Measurements from ENCODE around the gene YTHDF1.

- TF ChIP-seq, protein P1, sequence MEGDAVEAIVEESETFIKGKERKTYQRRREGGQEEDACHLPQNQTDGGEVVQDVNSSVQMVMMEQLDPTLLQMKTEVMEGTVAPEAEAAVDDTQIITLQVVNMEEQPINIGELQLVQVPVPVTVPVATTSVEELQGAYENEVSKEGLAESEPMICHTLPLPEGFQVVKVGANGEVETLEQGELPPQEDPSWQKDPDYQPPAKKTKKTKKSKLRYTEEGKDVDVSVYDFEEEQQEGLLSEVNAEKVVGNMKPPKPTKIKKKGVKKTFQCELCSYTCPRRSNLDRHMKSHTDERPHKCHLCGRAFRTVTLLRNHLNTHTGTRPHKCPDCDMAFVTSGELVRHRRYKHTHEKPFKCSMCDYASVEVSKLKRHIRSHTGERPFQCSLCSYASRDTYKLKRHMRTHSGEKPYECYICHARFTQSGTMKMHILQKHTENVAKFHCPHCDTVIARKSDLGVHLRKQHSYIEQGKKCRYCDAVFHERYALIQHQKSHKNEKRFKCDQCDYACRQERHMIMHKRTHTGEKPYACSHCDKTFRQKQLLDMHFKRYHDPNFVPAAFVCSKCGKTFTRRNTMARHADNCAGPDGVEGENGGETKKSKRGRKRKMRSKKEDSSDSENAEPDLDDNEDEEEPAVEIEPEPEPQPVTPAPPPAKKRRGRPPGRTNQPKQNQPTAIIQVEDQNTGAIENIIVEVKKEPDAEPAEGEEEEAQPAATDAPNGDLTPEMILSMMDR (IDR thresholded peaks at IDR 0.05; ENCODE audit: poor library complexity), result no peak
- TF ChIP-seq EZH2 (IDR thresholded peaks at IDR 0.05; ENCODE audit: borderline replicate concordance) (no peak), EZH2phosphoT487 (IDR thresholded peaks at IDR 0.05; ENCODE audit: low read depth, severe bottlenecking, unreplicated experiment) (no peak)
Measured at GRCh38 chr20:63164484-63165355, 51.2 kb downstream of the YTHDF1 start.

Data from hepatocyte (in vitro differentiated cells).